ENCODE results near the gene ERCC4.

Gene ERCC4

GRCh38 chr16:13913374-13914292 is 6.3 kb upstream of the ERCC4 start:
- no peak overlapping the region for H3K4me3 ChIP-seq (ENCODE audit: low read length)
- no peaks in the 10 kb centered on the region for H3K9me3 ChIP-seq (ENCODE audit: control insufficient read depth, low read length)
- no peaks in the 10 kb centered on the region for H3K27me3 ChIP-seq (ENCODE audit: control insufficient read depth, insufficient read depth, low read length)
- H3K36me3 ChIP-seq (ENCODE audit: control insufficient read depth, insufficient read depth, low read length) = no peaks in the 10 kb centered on the region
- H3K4me1 ChIP-seq (ENCODE audit: control insufficient read depth, insufficient read depth, low read length) = peaks cover 15% of the 10 kb centered on the region
- no peak overlapping the region for H3K9ac ChIP-seq (ENCODE audit: low read length)

GRCh38 chr16:13915033-13915635 is 4.8 kb upstream of the ERCC4 start:
- Histone ChIP-seq H3K9me3 (ENCODE audit: control insufficient read depth, low read length) (no peaks in the 10 kb centered on the region), H3K27me3 (ENCODE audit: control insufficient read depth, insufficient read depth, low read length) (no peaks in the 10 kb centered on the region), H3K4me1 (ENCODE audit: control insufficient read depth, insufficient read depth, low read length) (peaks cover 10% of the 10 kb centered on the region), H3K4me3 (ENCODE audit: low read length) (no peak overlapping the region), H3K36me3 (ENCODE audit: control insufficient read depth, insufficient read depth, low read length) (no peaks in the 10 kb centered on the region), H3K9ac (ENCODE audit: low read length) (no peak overlapping the region)

- H3K36me3 ChIP-seq (ENCODE audit: control insufficient read depth, insufficient read depth, low read length) = no peaks in the 10 kb centered on the region
- no peaks in the 10 kb centered on the region for H3K27me3 ChIP-seq (ENCODE audit: control insufficient read depth, insufficient read depth, low read length)
- peak overlapping the region; percentile 22 for H3K9ac ChIP-seq (ENCODE audit: low read length)
- H3K4me3 ChIP-seq (ENCODE audit: low read length) = no peak overlapping the region
- peaks cover 5% of the 10 kb centered on the region for H3K4me1 ChIP-seq (ENCODE audit: control insufficient read depth, insufficient read depth, low read length)
- H3K9me3 ChIP-seq (ENCODE audit: control insufficient read depth, low read length) = no peaks in the 10 kb centered on the region
These were observed 648 bp upstream of the ERCC4 start for GRCh38 chr16:13919330-13919682.

GRCh38 chr16:13920510-13920818 is 510 bp downstream of the ERCC4 start:
- Histone ChIP-seq H3K9me3 (ENCODE audit: control insufficient read depth, low read length) (no peaks in the 10 kb centered on the region), H3K36me3 (ENCODE audit: control insufficient read depth, insufficient read depth, low read length) (no peaks in the 10 kb centered on the region), H3K9ac (ENCODE audit: low read length) (peak overlapping the region; percentile 94), H3K4me1 (ENCODE audit: control insufficient read depth, insufficient read depth, low read length) (peaks cover 5% of the 10 kb centered on the region), H3K27me3 (ENCODE audit: control insufficient read depth, insufficient read depth, low read length) (no peaks in the 10 kb centered on the region), H3K4me3 (ENCODE audit: low read length) (peak overlapping the region; percentile 51)

- H3K4me1 ChIP-seq (ENCODE audit: control insufficient read depth, insufficient read depth, low read length) = peaks cover 5% of the 10 kb centered on the region
- H3K4me3 ChIP-seq (ENCODE audit: low read length) = no peak overlapping the region
- H3K9me3 ChIP-seq (ENCODE audit: control insufficient read depth, low read length) = no peaks in the 10 kb centered on the region
- H3K9ac ChIP-seq (ENCODE audit: low read length) = no peak overlapping the region
- H3K27me3 ChIP-seq (ENCODE audit: control insufficient read depth, insufficient read depth, low read length) = no peaks in the 10 kb centered on the region
- no peaks in the 10 kb centered on the region for H3K36me3 ChIP-seq (ENCODE audit: control insufficient read depth, insufficient read depth, low read length)
These were observed 1.4 kb downstream of the ERCC4 start for GRCh38 chr16:13921328-13921727.

- Histone ChIP-seq H3K9me3 (ENCODE audit: control insufficient read depth, low read length) (no peaks in the 10 kb centered on the region), H3K36me3 (ENCODE audit: control insufficient read depth, insufficient read depth, low read length) (no peaks in the 10 kb centered on the region), H3K9ac (ENCODE audit: low read length) (no peak overlapping the region), H3K4me3 (ENCODE audit: low read length) (no peak overlapping the region), H3K4me1 (ENCODE audit: control insufficient read depth, insufficient read depth, low read length) (peaks cover 5% of the 10 kb centered on the region), H3K27me3 (ENCODE audit: control insufficient read depth, insufficient read depth, low read length) (no peaks in the 10 kb centered on the region)
These were observed 3.8 kb downstream of the ERCC4 start for GRCh38 chr16:13923703-13924298.

- Histone ChIP-seq H3K9me3 (ENCODE audit: control insufficient read depth, low read length) (no peaks in the 10 kb centered on the region), H3K36me3 (ENCODE audit: control insufficient read depth, insufficient read depth, low read length) (no peaks in the 10 kb centered on the region), H3K27me3 (ENCODE audit: control insufficient read depth, insufficient read depth, low read length) (no peaks in the 10 kb centered on the region), H3K9ac (ENCODE audit: low read length) (no peak overlapping the region), H3K4me3 (ENCODE audit: low read length) (no peak overlapping the region), H3K4me1 (ENCODE audit: control insufficient read depth, insufficient read depth, low read length) (no peaks in the 10 kb centered on the region)
These were observed 6.5 kb downstream of the ERCC4 start for GRCh38 chr16:13926464-13926863.

GRCh38 chr16:13926891-13927290 is 6.9 kb downstream of the ERCC4 start:
- H3K4me1 ChIP-seq (ENCODE audit: control insufficient read depth, insufficient read depth, low read length) = no peaks in the 10 kb centered on the region
- H3K36me3 ChIP-seq (ENCODE audit: control insufficient read depth, insufficient read depth, low read length) = no peaks in the 10 kb centered on the region
- H3K27me3 ChIP-seq (ENCODE audit: control insufficient read depth, insufficient read depth, low read length) = no peaks in the 10 kb centered on the region
- H3K9me3 ChIP-seq (ENCODE audit: control insufficient read depth, low read length) = no peaks in the 10 kb centered on the region
- no peak overlapping the region for H3K9ac ChIP-seq (ENCODE audit: low read length)
- no peak overlapping the region for H3K4me3 ChIP-seq (ENCODE audit: low read length)

GRCh38 chr16:13928646-13929045 is 8.7 kb downstream of the ERCC4 start:
- no peaks in the 10 kb centered on the region for H3K27me3 ChIP-seq (ENCODE audit: control insufficient read depth, insufficient read depth, low read length)
- no peak overlapping the region for H3K9ac ChIP-seq (ENCODE audit: low read length)
- no peaks in the 10 kb centered on the region for H3K36me3 ChIP-seq (ENCODE audit: control insufficient read depth, insufficient read depth, low read length)
- H3K4me1 ChIP-seq (ENCODE audit: control insufficient read depth, insufficient read depth, low read length) = no peaks in the 10 kb centered on the region
- H3K9me3 ChIP-seq (ENCODE audit: control insufficient read depth, low read length) = no peaks in the 10 kb centered on the region
- H3K4me3 ChIP-seq (ENCODE audit: low read length) = no peak overlapping the region

- Histone ChIP-seq H3K9me3 (ENCODE audit: control insufficient read depth, low read length) (no peaks in the 10 kb centered on the region), H3K4me3 (ENCODE audit: low read length) (no peak overlapping the region), H3K27me3 (ENCODE audit: control insufficient read depth, insufficient read depth, low read length) (no peaks in the 10 kb centered on the region), H3K36me3 (ENCODE audit: control insufficient read depth, insufficient read depth, low read length) (no peaks in the 10 kb centered on the region), H3K9ac (ENCODE audit: low read length) (no peak overlapping the region), H3K4me1 (ENCODE audit: control insufficient read depth, insufficient read depth, low read length) (peaks cover 6% of the 10 kb centered on the region)
These were observed 11.9 kb downstream of the ERCC4 start for GRCh38 chr16:13931845-13932244.

- Histone ChIP-seq H3K9me3 (ENCODE audit: control insufficient read depth, low read length) (no peaks in the 10 kb centered on the region), H3K9ac (ENCODE audit: low read length) (no peak overlapping the region), H3K4me1 (ENCODE audit: control insufficient read depth, insufficient read depth, low read length) (peaks cover 7% of the 10 kb centered on the region), H3K27me3 (ENCODE audit: control insufficient read depth, insufficient read depth, low read length) (no peaks in the 10 kb centered on the region), H3K36me3 (ENCODE audit: control insufficient read depth, insufficient read depth, low read length) (no peaks in the 10 kb centered on the region), H3K4me3 (ENCODE audit: low read length) (no peak overlapping the region)
These were observed 15.5 kb downstream of the ERCC4 start for GRCh38 chr16:13935408-13935807.

GRCh38 chr16:13936155-13936554 is 16.2 kb downstream of the ERCC4 start:
- Histone ChIP-seq H3K9me3 (ENCODE audit: control insufficient read depth, low read length) (no peaks in the 10 kb centered on the region), H3K36me3 (ENCODE audit: control insufficient read depth, insufficient read depth, low read length) (no peaks in the 10 kb centered on the region), H3K4me3 (ENCODE audit: low read length) (no peak overlapping the region), H3K27me3 (ENCODE audit: control insufficient read depth, insufficient read depth, low read length) (no peaks in the 10 kb centered on the region), H3K4me1 (ENCODE audit: control insufficient read depth, insufficient read depth, low read length) (peaks cover 7% of the 10 kb centered on the region), H3K9ac (ENCODE audit: low read length) (no peak overlapping the region)
